ENCODE measurements around the gene RPRD2.
A peak's percentile ranks its signal among the peaks of the same experiment; 100 is the strongest.

The RPRD2 gene

GRCh38 chr1:150473659-150474058 is 109.7 kb downstream of the RPRD2 start:
- DNase-seq: no peak

DNA sequence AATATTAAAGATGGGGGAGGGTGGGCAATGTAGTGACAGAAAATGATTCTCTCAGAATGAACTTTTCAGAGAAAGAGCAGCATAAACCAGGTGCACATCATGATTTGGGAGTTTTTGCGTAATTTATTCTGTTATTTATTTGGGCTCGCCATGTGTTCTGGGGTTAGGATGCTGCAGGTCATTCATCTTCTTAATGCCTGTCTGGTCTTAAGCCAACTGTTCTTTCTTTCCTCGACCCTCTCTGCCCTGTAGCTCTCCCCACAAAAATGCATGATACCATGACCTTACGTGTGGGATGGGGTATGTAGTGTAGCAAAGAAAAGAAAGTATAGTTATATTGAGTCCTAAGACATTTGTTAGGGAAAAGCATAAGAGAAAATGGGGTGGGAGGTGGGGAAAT is 110.9 kb downstream of the RPRD2 start:
- DNase-seq: no peak

- DNase-seq: no peak
These were observed 112.8 kb downstream of the RPRD2 start for GRCh38 chr1:150476754-150477153.

GRCh38 chr1:150477320-150477719 is 113.4 kb downstream of the RPRD2 start:
- peak; percentile 18 for DNase-seq

DNA sequence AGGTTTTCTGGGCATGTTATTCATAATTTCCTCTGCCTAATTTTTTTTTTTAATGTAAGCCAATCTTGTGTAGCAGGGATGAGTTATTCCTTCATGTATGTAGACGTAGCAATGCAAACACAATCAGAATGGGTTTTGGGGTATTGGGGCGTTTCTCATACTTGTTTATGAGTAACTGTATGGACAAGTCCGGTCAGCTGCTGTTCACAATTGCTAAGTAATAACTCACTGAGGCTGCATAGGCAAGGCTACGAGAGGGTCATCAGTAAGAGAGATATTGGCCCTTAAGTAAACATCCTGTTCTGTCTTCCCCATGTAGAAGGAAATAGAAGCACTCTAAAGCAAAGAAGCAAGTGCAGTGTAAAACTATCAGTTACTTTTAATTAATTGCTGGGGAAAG is 113.8 kb downstream of the RPRD2 start:
- DNase-seq: peak; percentile 34

GRCh38 chr1:150479370-150479769 is 115.4 kb downstream of the RPRD2 start:
- no peak for DNase-seq

DNA sequence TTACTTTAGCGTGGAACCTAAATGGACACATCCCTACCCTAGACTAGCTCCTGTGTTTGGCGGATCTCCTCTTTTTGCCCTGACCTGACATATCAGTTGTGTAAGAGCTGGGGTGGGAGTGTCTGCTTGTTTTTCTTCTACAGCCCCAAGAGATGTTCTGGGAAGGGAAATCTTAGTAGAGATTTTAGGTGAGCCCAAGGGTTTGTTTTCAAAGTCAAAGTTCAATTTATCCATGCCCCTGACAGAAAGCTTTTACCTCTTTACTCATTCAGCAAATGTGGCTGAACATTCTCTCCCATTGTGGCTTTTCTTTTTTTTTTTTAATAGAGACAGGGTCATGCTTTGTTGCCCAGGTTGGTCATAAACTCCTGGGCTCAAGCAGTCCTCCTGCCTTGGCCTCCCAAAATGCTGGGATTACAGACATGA is 116.0 kb downstream of the RPRD2 start:
- DNase-seq: no peak

DNA sequence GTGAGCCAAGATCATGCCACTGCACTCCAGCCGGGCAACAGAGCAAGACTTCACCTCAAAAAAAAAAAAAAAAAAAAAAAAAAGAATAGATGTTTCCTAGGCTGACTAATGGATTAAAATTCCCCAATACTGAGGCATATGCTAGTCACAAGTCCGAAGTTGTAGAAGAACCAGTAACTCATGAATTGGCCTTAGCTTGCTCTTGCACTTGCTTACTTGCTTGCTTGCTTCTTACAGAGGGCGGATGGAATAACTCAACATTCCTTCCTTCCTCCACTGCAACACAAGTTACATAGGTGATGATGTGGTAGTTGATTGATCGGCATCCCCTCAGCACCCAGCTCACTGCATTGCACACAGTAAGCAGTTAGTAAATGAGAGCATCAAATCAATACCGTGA is 120.5 kb downstream of the RPRD2 start:
- DNase-seq: no peak

- DNase-seq: peak; percentile 61
These were observed 120.9 kb downstream of the RPRD2 start for GRCh38 chr1:150484861-150485260.

DNA sequence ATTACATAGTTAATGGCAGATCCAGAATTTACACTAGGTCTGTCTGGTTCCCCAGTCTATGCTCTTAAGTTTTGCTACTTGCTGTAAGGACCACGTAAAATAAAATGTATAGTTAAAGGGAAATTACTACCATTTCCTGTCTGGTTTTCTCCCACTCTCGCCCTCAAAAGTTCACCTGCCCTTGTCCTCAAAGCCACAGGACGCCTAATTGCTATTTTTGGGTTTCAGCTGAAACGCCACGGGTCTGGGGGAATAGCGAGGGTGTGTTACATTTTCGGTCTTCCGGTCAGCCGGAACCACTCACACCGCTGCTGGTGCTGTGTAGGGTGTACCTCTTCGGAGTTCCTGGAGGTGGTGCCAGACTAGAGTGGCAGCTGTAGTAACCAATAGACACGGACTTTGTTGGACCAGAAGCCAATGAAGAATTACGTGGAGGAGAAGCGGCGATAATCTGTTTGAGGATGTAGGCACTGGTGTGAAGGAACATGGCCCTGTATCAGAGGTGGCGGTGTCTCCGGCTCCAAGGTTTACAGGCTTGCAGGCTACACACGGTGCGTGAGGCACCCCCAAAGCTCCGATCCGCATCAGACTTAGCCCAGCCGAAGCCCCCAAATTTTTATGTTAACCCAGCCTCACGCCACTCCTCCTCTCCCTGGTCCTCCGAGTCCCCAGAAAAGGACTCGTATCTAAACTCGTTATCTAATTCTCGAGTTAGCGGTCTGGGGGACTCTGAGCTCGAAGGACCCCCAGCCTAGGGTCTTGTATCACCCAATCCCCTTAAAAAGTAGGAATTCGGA is 123.2 kb downstream of the RPRD2 start, which contains the start of gene TARS2:
Gene TARS2 (plus strand): TSS at position 454 of the 797 bp plus-strand sequence. CDS start 32 bp downstream, at position 486.
- peak; percentile 99 for DNase-seq

- peak; percentile 34 for DNase-seq
These were observed 123.8 kb downstream of the RPRD2 start for GRCh38 chr1:150487763-150488115.

DNA sequence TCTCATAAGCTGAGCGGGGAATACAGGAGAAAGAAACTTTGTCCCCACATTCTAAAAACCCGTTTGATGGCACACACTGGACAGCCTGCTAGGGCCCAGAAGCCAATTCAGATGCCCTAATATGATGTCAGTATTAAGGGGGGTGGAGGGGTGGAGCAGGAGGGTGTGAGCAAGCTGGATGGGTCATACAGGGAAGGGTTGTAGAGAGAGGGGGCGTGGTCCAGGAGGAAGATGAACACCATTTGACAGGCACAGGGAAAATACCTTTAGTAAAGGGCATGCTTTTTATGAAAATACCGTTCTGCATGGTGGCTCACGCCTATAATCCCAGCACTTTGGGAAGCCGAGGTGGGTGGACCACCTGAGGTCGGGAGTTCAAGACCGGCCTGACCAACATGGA is 129.2 kb downstream of the RPRD2 start:
- DNase-seq: no peak

GRCh38 chr1:150498342-150498741 is 134.4 kb downstream of the RPRD2 start:
- DNase-seq: no peak

DNA sequence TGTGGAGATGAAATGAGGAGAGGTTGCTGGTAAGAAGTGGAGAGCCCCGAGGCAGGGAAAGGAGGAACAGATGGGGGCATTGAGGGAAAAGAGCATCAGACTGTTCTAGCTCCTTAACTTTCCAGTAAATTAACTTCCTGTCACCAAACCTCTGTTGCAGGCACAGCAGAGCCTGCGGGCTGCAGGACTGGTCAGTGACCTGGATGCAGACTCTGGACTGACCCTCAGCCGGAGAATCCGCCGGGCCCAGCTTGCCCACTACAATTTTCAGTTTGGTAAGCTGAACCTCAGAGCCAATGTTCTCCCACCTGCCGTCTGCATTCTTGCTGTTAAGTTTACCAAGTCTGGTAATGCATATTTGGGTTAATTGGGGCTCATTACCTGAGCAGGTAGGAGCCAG is 141.5 kb downstream of the RPRD2 start:
- peak; percentile 83 for DNase-seq

DNA sequence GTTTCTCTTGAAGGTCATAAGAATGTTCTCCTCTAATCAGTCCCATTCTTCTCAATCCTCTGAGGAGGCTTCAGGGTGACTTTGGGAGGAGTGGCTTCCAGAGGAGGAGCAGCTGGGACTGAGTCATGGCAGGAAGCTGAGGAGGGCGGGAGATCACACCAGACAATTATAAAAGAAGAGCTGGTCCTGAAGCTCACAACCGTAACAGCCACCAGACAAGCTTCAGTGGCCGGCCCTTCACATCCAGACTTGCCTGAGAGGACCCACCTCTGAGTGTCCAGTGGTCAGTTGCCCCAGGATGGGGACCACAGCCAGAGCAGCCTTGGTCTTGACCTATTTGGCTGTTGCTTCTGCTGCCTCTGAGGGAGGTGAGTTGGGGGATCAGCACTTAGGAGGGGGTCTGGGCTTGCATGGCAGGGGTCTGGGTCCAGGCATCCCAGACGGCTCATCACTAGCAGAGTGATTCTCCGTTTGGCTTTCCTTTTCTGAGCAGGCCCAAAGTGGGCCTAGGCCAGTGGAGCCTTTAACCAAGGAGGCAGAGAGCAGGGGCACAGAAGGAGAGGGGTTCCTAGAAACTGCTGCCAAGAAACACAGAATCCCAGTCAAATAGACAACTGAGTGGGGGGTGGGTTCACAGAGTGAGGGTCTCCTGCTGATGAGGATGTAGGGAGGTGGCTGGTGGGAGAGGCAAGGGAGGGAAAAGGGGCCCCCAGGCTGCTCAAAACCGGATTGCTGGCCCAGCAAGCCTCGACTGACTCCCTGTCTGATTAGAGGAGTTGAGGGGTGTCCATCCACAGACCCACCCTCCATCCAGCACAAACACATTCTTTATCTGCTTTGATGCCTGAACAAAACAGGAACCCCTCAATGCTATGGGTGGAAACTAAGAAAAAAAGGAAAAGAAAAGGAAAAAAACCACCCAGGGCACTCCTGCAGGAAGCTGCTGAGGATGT is 144.2 kb downstream of the RPRD2 start, which contains the start of gene ECM1:
Gene ECM1 (plus strand): TSS at position 198 of the 953 bp plus-strand sequence. CDS start 101 bp downstream, at position 299.
- peak; percentile 83 for DNase-seq

DNA sequence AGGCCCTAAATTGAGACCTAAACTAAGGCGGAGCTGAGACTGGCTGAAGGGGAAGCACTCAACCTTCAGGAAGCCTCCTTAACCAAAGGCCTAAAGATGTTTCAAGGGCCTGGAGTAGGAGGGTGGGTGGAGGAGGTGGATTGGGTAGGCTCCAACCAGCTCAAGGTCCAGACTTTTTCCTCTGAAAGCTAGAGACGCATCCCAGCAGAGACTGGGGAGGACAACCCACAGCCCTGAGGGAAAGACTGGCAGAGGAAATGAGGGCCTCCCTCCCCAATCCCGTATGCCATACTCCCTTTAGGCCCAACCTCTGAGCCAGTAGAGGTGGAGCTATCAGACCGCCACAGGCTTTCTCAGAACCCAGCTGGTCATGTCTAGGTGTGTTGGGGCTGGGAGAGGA is 145.0 kb downstream of the RPRD2 start:
- DNase-seq: no peak

GRCh38 chr1:150511551-150511950 is 147.6 kb downstream of the RPRD2 start:
- DNase-seq: peak; percentile 99

- DNase-seq: no peak
These were observed 148.2 kb downstream of the RPRD2 start for GRCh38 chr1:150511985-150512660.

DNA sequence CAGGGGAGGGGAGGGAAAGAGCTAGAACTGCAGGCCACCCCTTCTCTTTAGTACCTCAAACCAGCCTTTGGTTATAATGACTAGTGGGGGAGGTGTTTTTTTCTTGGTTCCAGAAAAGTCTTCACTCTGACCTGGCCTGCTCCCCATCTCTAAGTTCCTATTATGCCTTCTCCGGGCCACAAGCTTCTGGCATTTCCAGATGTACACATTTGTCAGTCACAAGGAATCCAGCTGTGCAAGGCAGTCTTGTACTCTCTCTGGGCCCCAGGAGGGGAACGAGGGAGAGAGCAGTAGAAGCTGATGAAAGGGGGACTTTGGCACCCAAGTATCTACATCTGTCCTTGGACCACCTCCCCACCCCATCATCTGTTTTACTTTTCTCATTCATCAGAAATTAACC is 148.9 kb downstream of the RPRD2 start:
- no peak for DNase-seq

- peak; percentile 53 for DNase-seq
These were observed 149.4 kb downstream of the RPRD2 start for GRCh38 chr1:150513351-150513791.

DNA sequence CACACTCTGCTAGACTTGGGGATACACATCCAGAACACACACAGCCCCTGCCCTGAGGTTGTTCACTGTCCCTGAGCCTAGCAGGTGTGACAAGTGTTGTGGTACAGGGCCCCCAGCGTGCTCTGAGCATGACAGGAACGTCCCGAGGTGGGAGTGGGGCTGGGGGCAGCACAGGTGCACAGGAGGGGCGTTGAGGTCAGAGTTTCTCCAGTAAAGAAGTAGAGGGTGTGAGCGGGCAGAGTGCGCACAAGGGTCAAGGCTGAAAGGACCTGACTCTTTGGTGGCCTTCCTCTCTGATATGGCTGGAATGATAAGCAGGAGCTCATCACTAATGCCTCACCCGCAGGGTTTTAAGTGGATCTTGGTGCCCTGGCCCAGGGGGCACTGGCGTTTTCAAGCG is 150.3 kb downstream of the RPRD2 start:
- DNase-seq: no peak

- DNase-seq: no peak
These were observed 151.0 kb downstream of the RPRD2 start for GRCh38 chr1:150514913-150515327.

Data from NCI-H69 (cell line).